Smooth muscle cell of the umbilical artery (primary cell): ENCODE results near the gene FAM209B. TPM values are rescaled to one million over a fixed set of nuclear protein-coding genes. Genes with fewer than 3 reads are reported as not detected.

Experiments
- total RNA-seq: library from RNA; depleted of rRNA; stranded (reverse); fragments of >200 nt; gene quantifications from 2 replicates; pipeline ENCODE4 v1.2.3, GENCODE V29; 2014

FAM209B gene, protein sequence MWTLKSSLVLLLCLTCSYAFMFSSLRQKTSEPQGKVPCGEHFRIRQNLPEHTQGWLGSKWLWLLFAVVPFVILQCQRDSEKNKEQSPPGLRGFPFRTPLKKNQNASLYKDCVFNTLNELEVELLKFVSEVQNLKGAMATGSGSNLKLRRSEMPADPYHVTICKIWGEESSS
- not detected in 2 replicates for total RNA-seq

DNA sequence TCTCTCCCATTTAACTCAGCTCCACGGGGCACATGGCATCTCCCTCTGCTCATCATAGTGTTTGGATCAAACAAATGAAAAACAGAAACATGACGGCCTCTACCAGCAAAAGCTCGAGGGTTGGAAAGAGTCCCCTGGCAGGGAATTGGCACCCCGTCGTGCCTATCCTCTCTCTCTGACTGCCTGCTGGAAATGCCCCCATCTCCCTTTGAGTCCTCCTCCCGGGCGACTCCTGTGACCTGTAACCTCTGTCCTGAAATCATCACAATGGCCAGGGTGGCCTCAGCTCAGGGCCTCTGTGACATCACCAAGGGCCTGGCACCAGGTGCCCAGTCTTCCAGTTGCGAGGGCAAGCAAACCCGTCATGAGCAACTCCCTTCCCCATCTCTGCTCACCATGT is at the start of gene FAM209B:
FAM209B (plus strand) TSS at position 301 of the 400 bp plus-strand sequence; CDS start at position 397, 96 bp downstream.

DNA sequence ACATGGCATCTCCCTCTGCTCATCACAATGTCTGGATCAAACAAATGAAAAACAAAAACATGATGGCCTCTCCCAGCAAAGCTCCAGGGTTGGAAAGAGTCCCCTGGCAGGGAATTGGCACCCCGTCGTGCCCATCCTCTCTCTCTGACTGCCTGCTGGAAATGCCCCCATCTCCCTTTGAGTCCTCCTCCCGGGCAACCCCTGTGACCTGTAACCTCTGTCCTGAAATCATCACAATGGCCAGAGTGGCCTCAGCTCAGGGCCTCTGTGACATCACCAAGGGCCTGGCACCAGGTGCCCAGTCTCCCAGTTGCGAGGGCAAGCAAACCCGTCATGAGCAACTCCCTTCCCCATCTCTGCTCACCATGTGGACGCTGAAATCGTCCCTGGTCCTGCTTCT is 8.6 kb upstream of the FAM209B start, which contains the start of gene FAM209A:
FAM209A (plus strand) TSS at position 301 of the 400 bp plus-strand sequence; CDS start at position 366, 65 bp downstream.

Other genes with a start within 250 kb of the FAM209B start
- 44.6 and 46.9 TPM in 2 replicates for gene FAM210B, start 174.3 kb upstream of the FAM209B start, total RNA-seq
- gene AURKA, start 141.0 kb upstream of the FAM209B start, total RNA-seq: 4.8 and 29.4 TPM in 2 replicates
- 23.2 and 32.9 TPM in 2 replicates for gene CSTF1, start 140.6 kb upstream of the FAM209B start, total RNA-seq
- under 0.01 and 0.14 TPM in 2 replicates for gene CASS4, start 121.0 kb upstream of the FAM209B start, total RNA-seq
- 76.0 and 76.7 TPM in 2 replicates for gene RTF2, start 64.6 kb upstream of the FAM209B start, total RNA-seq
- not detected in 2 replicates for gene FAM209A, start 8.5 kb upstream of the FAM209B start, total RNA-seq
- gene TFAP2C, start 96.1 kb downstream of the FAM209B start, total RNA-seq: not detected in 2 replicates